ENCODE data around the gene GOT2.

GRCh38 chr16:58741166-58741565 lies 7.0 kb upstream of the GOT2 start:
- TF ChIP-seq POLR2A (IDR thresholded peaks at IDR 0.05), result no peak
- no peak for TF ChIP-seq CTCF (IDR thresholded peaks at IDR 0.05)
- TF ChIP-seq POLR2AphosphoS5 (IDR thresholded peaks at IDR 0.05), result no peak

Data from prostate gland (tissue), 2 donors.